ENCODE measurements around the gene ARMH4.
A peak's percentile ranks its signal among the peaks of the same experiment; 100 is the strongest.

The ARMH4 gene

GRCh38 chr14:58152014-58152857 is at the start of gene ARMH4:
ARMH4 (minus strand) TSS chr14:58152213; CDS start chr14:58139358, 12,855 bp downstream.
- peak; percentile 11 to 39 for DNase-seq (ENCODE audit: extremely low read depth in 1 of 2, low read depth in 1 of 2)

- no peak for DNase-seq (ENCODE audit: extremely low read depth in 1 of 2, low read depth in 1 of 2)
Observed at GRCh38 chr14:58200846-58201245, 48.8 kb upstream of the ARMH4 start.

GRCh38 chr14:58200480-58200841 is 48.4 kb upstream of the ARMH4 start:
- no peak for DNase-seq (ENCODE audit: extremely low read depth in 1 of 2, low read depth in 1 of 2)

- peak; percentile 65 to 81 for DNase-seq (ENCODE audit: extremely low read depth in 1 of 2, low read depth in 1 of 2)
Observed at GRCh38 chr14:58199726-58200479, 47.9 kb upstream of the ARMH4 start, which contains the start of gene ACTR10. ACTR10 (plus strand) TSS chr14:58200149; CDS start chr14:58200218, 69 bp downstream.

GRCh38 chr14:58198086-58198485 is 46.1 kb upstream of the ARMH4 start:
- no peak for DNase-seq (ENCODE audit: extremely low read depth in 1 of 2, low read depth in 1 of 2)

GRCh38 chr14:58196198-58196597 is 44.2 kb upstream of the ARMH4 start:
- DNase-seq (ENCODE audit: extremely low read depth in 1 of 2, low read depth in 1 of 2), result no peak

GRCh38 chr14:58193542-58193941 is 41.5 kb upstream of the ARMH4 start:
- DNase-seq (ENCODE audit: extremely low read depth in 1 of 2, low read depth in 1 of 2), result no peak

GRCh38 chr14:58191763-58192601 is 40.0 kb upstream of the ARMH4 start:
- no peak for DNase-seq (ENCODE audit: extremely low read depth in 1 of 2, low read depth in 1 of 2)

- no peak for DNase-seq (ENCODE audit: extremely low read depth in 1 of 2, low read depth in 1 of 2)
Observed at GRCh38 chr14:58189176-58189575, 37.2 kb upstream of the ARMH4 start.

- no peak for DNase-seq (ENCODE audit: extremely low read depth in 1 of 2, low read depth in 1 of 2)
Observed at GRCh38 chr14:58177125-58177524, 25.1 kb upstream of the ARMH4 start.

- DNase-seq (ENCODE audit: extremely low read depth in 1 of 2, low read depth in 1 of 2), result no peak
Observed at GRCh38 chr14:58171090-58171489, 19.1 kb upstream of the ARMH4 start.

- no peak for DNase-seq (ENCODE audit: extremely low read depth in 1 of 2, low read depth in 1 of 2)
Observed at GRCh38 chr14:58167891-58168290, 15.9 kb upstream of the ARMH4 start.

- DNase-seq (ENCODE audit: extremely low read depth in 1 of 2, low read depth in 1 of 2), result no peak
Observed at GRCh38 chr14:58167057-58167456, 15.0 kb upstream of the ARMH4 start.

- DNase-seq (ENCODE audit: extremely low read depth in 1 of 2, low read depth in 1 of 2), result peak; percentile 22 to 68
Observed at GRCh38 chr14:58166005-58166983, 14.3 kb upstream of the ARMH4 start.

GRCh38 chr14:58160561-58160960 is 8.5 kb upstream of the ARMH4 start:
- no peak for DNase-seq (ENCODE audit: extremely low read depth in 1 of 2, low read depth in 1 of 2)

- no peak for DNase-seq (ENCODE audit: extremely low read depth in 1 of 2, low read depth in 1 of 2)
Observed at GRCh38 chr14:58151133-58152013, 640 bp downstream of the ARMH4 start.

GRCh38 chr14:58150243-58150805 is 1.7 kb downstream of the ARMH4 start:
- no peak for DNase-seq (ENCODE audit: extremely low read depth in 1 of 2, low read depth in 1 of 2)

GRCh38 chr14:58149196-58149595 is 2.8 kb downstream of the ARMH4 start:
- DNase-seq (ENCODE audit: extremely low read depth in 1 of 2, low read depth in 1 of 2), result no peak

GRCh38 chr14:58146399-58146798 is 5.6 kb downstream of the ARMH4 start:
- no peak for DNase-seq (ENCODE audit: extremely low read depth in 1 of 2, low read depth in 1 of 2)

All from activated CD8-positive, alpha-beta memory T cell treated with anti-CD3 and anti-CD28 coated beads for 1 hour (primary cell).